GM12865 (cell line): Measurements from ENCODE around the gene TTLL11.

Source experiments
- DNase-seq: peaks from one replicate; pipeline ENCODE4 v3.0.0; 2010; ENCODE audit warnings: low read depth
- H3K4me3 ChIP-seq: 2 replicates; pipeline ENCODE4 v1.5.1; 2011; ENCODE audit warnings: mild to moderate bottlenecking, low read depth, low read length, control low read depth
- CTCF ChIP-seq: IDR thresholded peaks from 2 replicates; pipeline ENCODE4 v1.5.1; 2011; ENCODE audit warnings: low read length, control low read depth, low read depth, inconsistent platforms; ENCODE audit not compliant: insufficient read depth; ENCODE audit errors: missing control alignments

Gene TTLL11

DNA sequence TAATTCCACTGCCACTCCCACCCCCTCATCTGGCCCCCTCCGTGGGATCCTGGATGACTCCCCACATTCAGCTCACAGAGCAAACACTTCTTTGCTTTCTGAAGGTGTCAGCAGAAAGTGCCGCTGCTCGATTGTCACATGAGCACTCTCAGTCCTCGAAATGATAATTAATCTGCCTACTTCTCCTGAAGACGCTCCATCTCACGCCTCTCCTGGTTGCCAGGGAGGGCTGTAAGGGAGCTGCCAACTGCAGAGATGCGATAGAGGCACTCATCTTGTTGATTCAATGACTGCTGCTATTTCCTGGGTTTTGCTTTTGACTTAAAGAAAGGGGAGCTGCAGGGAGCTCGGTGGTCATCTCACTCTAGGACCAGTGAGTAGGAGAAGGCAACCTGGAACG, 235.2 kb downstream of the TTLL11 start:
- H3K4me3 ChIP-seq = no peak overlapping the region
- no peak for DNase-seq
- no peak for TF ChIP-seq CTCF

GRCh38 chr9:121855476-121855875, 237.6 kb downstream of the TTLL11 start:
- H3K4me3 ChIP-seq = no peak overlapping the region
- TF ChIP-seq CTCF = no peak
- DNase-seq = no peak

- H3K4me3 ChIP-seq = no peak overlapping the region
- no peak for TF ChIP-seq CTCF
- no peak for DNase-seq
These were observed 239.3 kb downstream of the TTLL11 start for GRCh38 chr9:121853617-121854395.

- H3K4me3 ChIP-seq = no peak overlapping the region
- TF ChIP-seq CTCF = no peak
- no peak for DNase-seq
These were observed 240.2 kb downstream of the TTLL11 start for GRCh38 chr9:121852651-121853616.

DNA sequence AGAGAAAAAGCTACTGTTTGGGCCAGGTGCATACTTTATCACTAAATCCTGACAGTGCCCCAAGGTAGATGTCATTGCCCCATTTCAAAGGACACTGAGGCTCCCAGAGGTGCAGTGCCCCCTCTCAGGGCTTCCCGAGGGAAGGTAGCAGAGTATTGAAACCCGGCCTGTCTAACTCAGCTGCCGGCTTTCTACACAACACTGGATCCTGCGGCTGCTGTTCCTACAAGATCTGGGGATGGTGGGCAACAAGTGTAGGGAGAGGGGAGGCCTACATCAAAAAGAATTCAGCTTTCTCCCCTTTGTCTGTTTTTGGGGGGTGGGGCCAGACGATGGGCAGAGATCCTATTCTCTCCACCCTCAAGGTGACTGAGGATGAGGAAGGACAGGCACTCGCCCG, 240.9 kb downstream of the TTLL11 start:
- no peak overlapping the region for H3K4me3 ChIP-seq
- no peak for DNase-seq
- no peak for TF ChIP-seq CTCF

DNA sequence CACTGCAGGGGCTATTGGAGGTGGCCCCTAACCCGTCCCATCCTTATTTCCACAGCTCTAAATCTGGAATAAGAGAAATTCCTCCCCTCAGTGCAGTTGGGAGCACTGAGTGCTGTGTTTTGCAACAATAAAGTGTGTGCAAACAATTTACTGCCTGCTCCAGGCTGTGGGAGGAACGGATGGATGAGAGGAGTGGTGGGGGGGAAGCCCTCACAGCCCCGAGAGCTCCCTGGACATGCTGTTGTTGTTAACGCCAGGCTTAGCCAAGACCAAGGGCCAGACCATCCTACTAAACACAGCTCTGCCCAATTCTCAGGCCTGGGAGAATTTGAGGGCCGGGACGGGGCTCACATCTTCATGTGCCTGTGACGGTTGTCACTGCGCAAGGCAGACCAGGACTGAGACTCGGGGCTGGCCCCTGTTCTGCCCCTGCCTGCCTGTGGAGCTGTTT, 241.4 kb downstream of the TTLL11 start:
- no peak for DNase-seq
- H3K4me3 ChIP-seq = no peak overlapping the region
- TF ChIP-seq CTCF = no peak
